Measurements from ENCODE around the gene RUBCNL. TPM values are rescaled to one million over a fixed set of nuclear protein-coding genes. Genes with fewer than 3 reads are reported as not detected.

Gene RUBCNL
- total RNA-seq, 1 experiment from 2014 or later = 0.42 TPM

DNA sequence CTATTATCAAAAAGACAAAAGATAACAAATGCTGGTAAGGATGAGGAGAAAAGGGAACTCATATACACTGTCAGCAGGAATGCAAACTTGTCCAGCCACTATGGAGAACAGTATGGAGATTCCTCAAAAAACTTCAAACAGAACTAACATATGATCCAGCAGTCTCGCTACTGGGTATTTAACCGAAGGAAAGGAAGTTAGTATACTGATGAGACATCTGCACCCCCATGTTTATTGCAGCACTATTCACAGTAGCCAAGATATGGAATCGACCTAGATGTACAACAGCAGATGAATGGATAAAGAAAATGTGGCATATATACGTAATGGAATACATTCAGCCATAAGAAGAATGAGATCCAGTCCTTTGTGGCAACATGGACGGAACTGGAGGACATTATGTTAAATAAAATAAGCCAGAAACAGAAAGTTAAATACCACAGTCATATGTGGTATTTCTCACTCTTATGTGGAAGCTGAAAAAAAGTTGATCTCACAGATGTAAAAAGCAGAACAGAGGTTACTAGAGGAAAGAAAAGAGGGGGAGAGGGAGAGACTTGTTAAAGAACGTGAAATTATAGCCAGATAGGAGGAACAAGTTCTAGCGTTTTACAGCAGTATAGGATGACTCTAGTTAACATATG, 83.2 kb downstream of the RUBCNL start:
- CTCF ChIA-PET = no interaction called here

DNA sequence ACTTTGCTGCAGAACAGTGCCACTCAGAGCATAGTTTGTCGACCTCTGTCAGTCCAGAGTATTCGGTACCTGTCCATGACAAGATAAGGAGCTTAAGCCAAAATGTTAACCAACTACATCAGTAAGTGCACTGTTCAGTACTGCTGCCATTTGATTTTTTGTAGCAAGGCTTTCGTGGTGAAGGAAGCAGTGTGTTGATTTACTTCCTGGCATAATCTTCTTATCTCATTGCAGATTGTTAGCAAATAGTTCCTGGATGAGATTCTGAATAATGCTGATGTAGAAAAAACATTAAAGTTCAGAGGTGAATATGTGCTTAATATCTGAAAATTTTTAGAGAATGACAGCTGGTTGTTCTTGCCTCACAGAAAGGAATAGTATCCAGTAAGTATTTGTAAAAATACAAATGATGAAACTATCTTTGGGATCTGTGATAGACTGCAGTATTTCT, 89.7 kb downstream of the RUBCNL start:
- Histone ChIP-seq H3K4me1 (ENCODE audit: control insufficient read depth in 1 of 2, insufficient read depth in 2 of 2, low read length in 2 of 2) (peaks cover 0 to 6% of the 10 kb centered on the region in 2 experiments; a peak in 2 of 4 replicates), H3K9me3 (ENCODE audit: control insufficient read depth in 1 of 2, insufficient read depth in 1 of 2, low read depth in 1 of 2, low read length in 2 of 2) (no peaks in the 10 kb centered on the region), H3K9ac (ENCODE audit: low read length) (no peak overlapping the region), H2AFZ (ENCODE audit: low read depth, low read length, poor library complexity, severe bottlenecking) (peak overlapping the region; percentile 44), H3K27ac (ENCODE audit: low read depth, low read length) (no peak overlapping the region), H3K4me2 (ENCODE audit: low read length) (no peak overlapping the region), H3K9me2 (ENCODE audit: insufficient read depth) (no peaks in the 10 kb centered on the region), H3K36me3 (ENCODE audit: control insufficient read depth in 1 of 2, insufficient read depth in 2 of 2, low read length in 2 of 2) (no peaks in the 10 kb centered on the region), H3K79me2 (ENCODE audit: insufficient read depth, low read length) (no peaks in the 10 kb centered on the region), H3K27me3 (ENCODE audit: insufficient read depth, low read length) (no peaks in the 10 kb centered on the region), H3K4me3 (replicated peaks in 1 of 2; ENCODE audit: low read depth in 1 of 2, low read length in 2 of 2) (no peak overlapping the region), H4K20me1 (ENCODE audit: insufficient read depth) (no peaks in the 10 kb centered on the region)
- ATAC-seq (no peak), DNase-seq (ENCODE audit: low read depth, low spot score) (no peak)
- intact Hi-C loops (cut with micrococcal nuclease) = no loop called here
- BruUV-seq (replicated peaks) = no TSS peak
- TF ChIP-seq JUND (IDR thresholded peaks at IDR 0.05) = no peak
- no peak for TF ChIP-seq CTCF (IDR thresholded peaks at IDR 0.05 in 2 of 3, conservative IDR thresholded peaks at IDR 0.05 in 1 of 3; ENCODE audit: borderline replicate concordance in 1 of 3, insufficient read depth in 1 of 3, low read depth in 2 of 3, low read length in 2 of 3)
- RAD21 ChIA-PET (ENCODE audit: low non-redundant PET in 1 of 2, low total read pairs in 2 of 2, uncharacterized antibody in 2 of 2, unreplicated experiment in 2 of 2) = no interaction called here
- CTCF ChIA-PET = no interaction called here
- POLR2A ChIA-PET = no interaction called here

More for the DNA sequence above, 83.2 kb downstream of the RUBCNL start:
- no peak overlapping the region for H2AFZ ChIP-seq (ENCODE audit: low read depth, low read length, poor library complexity, severe bottlenecking)
- no peak overlapping the region for H3K4me2 ChIP-seq (ENCODE audit: low read length)
- no peaks in the 10 kb centered on the region for H3K9me3 ChIP-seq (ENCODE audit: control insufficient read depth in 1 of 2, insufficient read depth in 1 of 2, low read depth in 1 of 2, low read length in 2 of 2)
- no peak for ATAC-seq
- H3K27me3 ChIP-seq (ENCODE audit: insufficient read depth, low read length) = no peaks in the 10 kb centered on the region
- H3K9ac ChIP-seq (ENCODE audit: low read length) = no peak overlapping the region
- no peaks in the 10 kb centered on the region for H3K36me3 ChIP-seq (ENCODE audit: control insufficient read depth in 1 of 2, insufficient read depth in 2 of 2, low read length in 2 of 2)
- intact Hi-C loops (cut with micrococcal nuclease) = no loop called here
- H3K4me3 ChIP-seq (replicated peaks in 1 of 2; ENCODE audit: low read depth in 1 of 2, low read length in 2 of 2) = no peak overlapping the region
- TF ChIP-seq TCF7L2 (IDR thresholded peaks at IDR 0.05; ENCODE audit: borderline replicate concordance, extremely low read depth, insufficient read depth, insufficient read length) = no peak
- no peaks in the 10 kb centered on the region for H4K20me1 ChIP-seq (ENCODE audit: insufficient read depth)
- no TSS peak for BruUV-seq (replicated peaks)
- no peaks in the 10 kb centered on the region for H3K4me1 ChIP-seq (ENCODE audit: control insufficient read depth in 1 of 2, insufficient read depth in 2 of 2, low read length in 2 of 2)
- RAD21 ChIA-PET (ENCODE audit: low non-redundant PET in 1 of 2, low total read pairs in 2 of 2, uncharacterized antibody in 2 of 2, unreplicated experiment in 2 of 2) = no interaction called here
- POLR2A ChIA-PET = no interaction called here
- H3K9me2 ChIP-seq (ENCODE audit: insufficient read depth) = no peaks in the 10 kb centered on the region
- DNase-seq (ENCODE audit: low read depth, low spot score) = no peak
- no peaks in the 10 kb centered on the region for H3K79me2 ChIP-seq (ENCODE audit: insufficient read depth, low read length)
- H3K27ac ChIP-seq (ENCODE audit: low read depth, low read length) = no peak overlapping the region
